ENCODE data around the gene PIP5K1C. TPM values are rescaled to one million over a fixed set of nuclear protein-coding genes. Genes with fewer than 3 reads are reported as not detected.

PIP5K1C gene
- total RNA-seq, 1 donor from 2014 or later, result 26.5 TPM

DNA sequence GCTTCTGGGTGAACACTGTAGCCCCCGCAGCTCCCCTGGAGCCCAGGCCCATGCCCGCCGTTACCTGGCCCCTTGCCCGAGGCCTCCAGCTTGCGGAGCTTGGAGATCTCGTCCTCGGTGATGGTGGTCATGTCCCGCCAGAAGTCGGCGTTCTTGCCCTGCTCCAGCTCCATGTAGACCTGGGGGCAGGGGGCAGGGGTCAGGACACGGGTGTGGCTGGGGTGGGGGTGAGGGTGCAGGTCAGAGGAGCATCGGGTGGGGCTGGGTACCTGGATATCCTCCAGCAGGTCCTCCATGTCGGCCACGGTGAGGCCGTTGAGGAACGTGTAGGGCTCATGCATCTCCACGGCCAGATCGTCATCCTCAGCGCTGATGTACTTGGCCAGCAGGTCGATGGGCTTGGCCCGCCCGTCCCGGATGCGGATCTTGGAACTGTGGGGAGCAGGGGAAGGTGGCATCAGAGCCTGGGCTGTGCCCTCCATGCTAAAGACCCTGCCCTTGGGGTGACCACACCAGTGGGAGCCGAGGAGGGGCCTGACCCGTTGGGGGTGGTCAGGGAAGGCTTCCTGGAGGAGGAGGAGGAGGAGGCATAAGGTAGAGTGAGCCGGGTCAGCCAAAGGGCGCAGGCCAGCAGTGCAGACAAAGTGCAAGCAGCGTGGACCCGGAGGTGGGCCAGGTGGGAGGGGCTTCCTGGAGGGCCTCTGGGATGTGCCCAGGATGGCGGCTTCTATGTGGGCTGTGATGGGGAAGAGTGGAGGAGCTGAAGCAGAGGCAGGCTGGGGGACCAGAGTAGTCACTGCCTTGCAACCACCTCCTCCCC is 81.2 kb downstream of the PIP5K1C start:
- Histone ChIP-seq H3K36me3 (ENCODE audit: control insufficient read depth, insufficient read depth, low read length) (no peaks in the 10 kb centered on the region), H3K27me3 (ENCODE audit: control insufficient read depth, insufficient read depth, low read length) (no peaks in the 10 kb centered on the region), H3K4me3 (ENCODE audit: low read depth, low read length) (no peak overlapping the region)
- TF ChIP-seq, protein P1, sequence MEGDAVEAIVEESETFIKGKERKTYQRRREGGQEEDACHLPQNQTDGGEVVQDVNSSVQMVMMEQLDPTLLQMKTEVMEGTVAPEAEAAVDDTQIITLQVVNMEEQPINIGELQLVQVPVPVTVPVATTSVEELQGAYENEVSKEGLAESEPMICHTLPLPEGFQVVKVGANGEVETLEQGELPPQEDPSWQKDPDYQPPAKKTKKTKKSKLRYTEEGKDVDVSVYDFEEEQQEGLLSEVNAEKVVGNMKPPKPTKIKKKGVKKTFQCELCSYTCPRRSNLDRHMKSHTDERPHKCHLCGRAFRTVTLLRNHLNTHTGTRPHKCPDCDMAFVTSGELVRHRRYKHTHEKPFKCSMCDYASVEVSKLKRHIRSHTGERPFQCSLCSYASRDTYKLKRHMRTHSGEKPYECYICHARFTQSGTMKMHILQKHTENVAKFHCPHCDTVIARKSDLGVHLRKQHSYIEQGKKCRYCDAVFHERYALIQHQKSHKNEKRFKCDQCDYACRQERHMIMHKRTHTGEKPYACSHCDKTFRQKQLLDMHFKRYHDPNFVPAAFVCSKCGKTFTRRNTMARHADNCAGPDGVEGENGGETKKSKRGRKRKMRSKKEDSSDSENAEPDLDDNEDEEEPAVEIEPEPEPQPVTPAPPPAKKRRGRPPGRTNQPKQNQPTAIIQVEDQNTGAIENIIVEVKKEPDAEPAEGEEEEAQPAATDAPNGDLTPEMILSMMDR (IDR thresholded peaks at IDR 0.05; ENCODE audit: insufficient read depth, low read length, poor library complexity, severe bottlenecking), result no peak
- no peak for DNase-seq (ENCODE audit: low read depth)

DNA sequence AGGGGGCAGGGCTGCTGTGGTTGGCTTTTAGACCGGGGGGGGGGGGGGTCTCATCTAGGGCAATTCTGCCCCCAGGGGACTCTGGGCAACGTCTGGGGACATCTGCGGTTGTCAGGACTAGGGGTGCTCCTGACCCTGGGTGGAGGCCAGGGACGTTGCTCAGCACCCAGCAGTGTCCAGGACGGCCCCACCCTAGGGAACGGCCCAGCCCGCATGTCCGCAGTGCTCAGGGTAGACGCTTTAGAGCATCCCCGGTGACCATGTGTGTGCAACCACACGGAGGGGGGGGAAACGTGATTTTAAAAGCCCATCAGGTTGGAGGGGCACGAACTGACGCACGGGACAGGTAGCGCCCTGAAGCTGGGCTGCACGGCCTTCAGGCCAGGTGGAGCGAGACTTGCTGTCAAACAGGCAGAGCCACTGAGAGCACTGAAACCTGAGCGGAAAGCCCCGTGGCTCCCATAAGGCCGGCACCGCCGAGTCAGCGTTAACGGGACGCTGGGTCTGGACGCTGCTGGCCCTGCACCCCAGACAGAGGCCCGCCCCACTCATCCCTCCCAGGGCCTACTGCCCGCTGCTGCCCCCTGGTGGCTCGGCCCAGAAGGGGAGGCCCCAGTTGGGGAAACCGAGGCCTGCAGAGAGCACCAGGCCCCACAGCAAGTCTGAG is 82.0 kb downstream of the PIP5K1C start:
- no peaks in the 10 kb centered on the region for H3K36me3 ChIP-seq (ENCODE audit: control insufficient read depth, insufficient read depth, low read length)

DNA sequence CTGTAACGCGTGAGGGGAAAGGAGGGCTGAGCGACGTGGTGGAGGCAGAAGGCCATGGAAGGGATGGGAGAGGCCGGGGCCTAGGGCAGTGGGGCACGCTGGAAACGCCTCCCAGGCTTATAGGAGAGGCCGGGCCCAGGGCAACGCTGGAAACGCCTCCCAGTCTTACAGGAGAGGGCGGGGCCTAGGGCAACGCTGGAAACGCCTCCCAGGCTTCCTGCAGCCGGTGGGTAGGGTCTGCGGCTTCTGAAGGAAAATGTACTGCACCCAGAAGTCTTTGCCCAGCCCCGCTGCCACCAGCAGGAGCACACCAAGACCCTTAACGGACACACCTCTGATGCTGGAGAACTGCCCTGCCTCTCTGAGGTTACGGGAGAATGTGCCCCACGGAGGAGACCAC is 82.8 kb downstream of the PIP5K1C start:
- Histone ChIP-seq H3K27me3 (ENCODE audit: control insufficient read depth, insufficient read depth, low read length) (no peaks in the 10 kb centered on the region), H3K4me3 (ENCODE audit: low read depth, low read length) (no peak overlapping the region), H3K36me3 (ENCODE audit: control insufficient read depth, insufficient read depth, low read length) (no peaks in the 10 kb centered on the region)
- TF ChIP-seq, protein P1 (IDR thresholded peaks at IDR 0.05; ENCODE audit: insufficient read depth, low read length, poor library complexity, severe bottlenecking), result no peak
- no peak for DNase-seq (ENCODE audit: low read depth)

More for the DNA sequence above, 82.0 kb downstream of the PIP5K1C start:
- Histone ChIP-seq H3K27me3 (ENCODE audit: control insufficient read depth, insufficient read depth, low read length) (no peaks in the 10 kb centered on the region), H3K4me3 (ENCODE audit: low read depth, low read length) (no peak overlapping the region)
- DNase-seq (ENCODE audit: low read depth), result no peak
- TF ChIP-seq, protein P1 (IDR thresholded peaks at IDR 0.05; ENCODE audit: insufficient read depth, low read length, poor library complexity, severe bottlenecking), result peak; percentile 96

DNA sequence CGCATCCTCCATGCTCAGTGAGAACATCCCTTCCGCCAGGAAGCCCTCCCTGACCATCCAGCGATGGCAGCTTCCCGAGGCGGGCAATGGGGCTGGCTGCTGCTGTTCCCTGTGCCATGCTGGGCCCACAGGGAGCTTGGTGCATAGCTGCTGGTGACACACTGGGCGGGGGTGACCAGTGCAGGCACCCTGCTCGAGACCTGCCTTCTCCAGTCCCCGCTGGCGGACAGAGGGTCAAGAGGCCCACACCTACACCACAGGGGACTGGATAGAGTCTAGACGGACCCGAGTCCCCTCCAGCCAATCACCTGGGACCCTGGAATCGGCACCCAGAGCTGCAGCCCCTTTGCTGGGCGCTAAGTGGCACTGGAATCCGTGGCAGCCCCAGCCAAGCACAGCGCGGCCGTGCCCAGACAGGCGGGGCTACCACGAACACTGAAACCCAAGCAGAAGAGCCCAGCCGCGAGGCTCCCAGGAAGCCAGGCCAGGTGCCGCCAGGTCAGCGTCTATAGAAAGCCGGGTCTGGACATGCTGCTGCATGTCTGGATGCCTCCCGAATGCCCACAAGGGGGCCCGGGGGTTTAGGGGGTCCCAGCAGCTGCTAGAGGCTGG is 84.6 kb downstream of the PIP5K1C start:
- Histone ChIP-seq H3K36me3 (ENCODE audit: control insufficient read depth, insufficient read depth, low read length) (no peaks in the 10 kb centered on the region), H3K27me3 (ENCODE audit: control insufficient read depth, insufficient read depth, low read length) (no peaks in the 10 kb centered on the region), H3K4me3 (ENCODE audit: low read depth, low read length) (no peak overlapping the region)
- DNase-seq (ENCODE audit: low read depth), result no peak
- TF ChIP-seq, protein P1 (IDR thresholded peaks at IDR 0.05; ENCODE audit: insufficient read depth, low read length, poor library complexity, severe bottlenecking), result no peak

DNA sequence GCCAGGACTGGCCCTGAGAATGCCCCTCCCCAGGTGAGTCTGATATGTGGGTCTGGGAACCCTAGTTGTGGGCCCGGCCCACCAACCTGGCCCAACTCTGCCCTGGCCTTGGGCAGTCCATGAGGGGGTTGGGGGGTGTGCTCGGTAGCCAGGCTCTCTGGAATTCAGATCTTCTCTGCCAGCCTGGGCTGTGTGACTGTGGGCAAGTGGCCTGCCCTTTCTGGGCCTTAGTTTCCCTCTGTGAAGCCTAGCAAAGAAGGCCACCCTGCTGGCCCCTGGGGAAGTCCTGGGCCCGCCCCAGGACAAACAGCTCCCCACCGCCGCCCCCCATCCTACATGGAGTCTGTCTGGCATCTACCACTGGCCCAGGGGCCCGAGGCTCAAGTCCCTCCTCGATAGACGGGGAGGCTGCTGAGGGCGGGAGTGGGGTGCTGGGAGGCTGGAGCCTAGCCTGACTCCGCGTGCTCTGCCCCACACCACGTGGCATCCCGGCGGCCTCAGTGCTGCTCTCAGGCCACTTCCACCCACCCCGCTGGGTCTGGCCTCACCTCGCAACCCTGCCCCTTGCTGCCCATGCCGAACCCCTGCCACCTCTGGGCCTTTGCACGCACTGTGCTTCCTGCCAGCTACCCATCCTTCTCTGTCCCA is 85.3 kb downstream of the PIP5K1C start:
- H3K36me3 ChIP-seq (ENCODE audit: control insufficient read depth, insufficient read depth, low read length), result no peaks in the 10 kb centered on the region
- TF ChIP-seq, protein P1 (IDR thresholded peaks at IDR 0.05; ENCODE audit: insufficient read depth, low read length, poor library complexity, severe bottlenecking), result no peak
- no peaks in the 10 kb centered on the region for H3K27me3 ChIP-seq (ENCODE audit: control insufficient read depth, insufficient read depth, low read length)
- H3K4me3 ChIP-seq (ENCODE audit: low read depth, low read length), result no peak overlapping the region
- no peak for DNase-seq (ENCODE audit: low read depth)

Data from kidney epithelial cell (primary cell).